HG03378 (cell line): ENCODE measurements around the gene NFYA.
A peak's percentile ranks its signal among the peaks of the same experiment; 100 is the strongest.

Experiments used
- ATAC-seq: cut with Tn5 transposase; IDR thresholded peaks from one replicate; pipeline ENCODE4 v1.9.1; 2021; ENCODE audit warnings: mild to moderate bottlenecking, moderate library complexity; ENCODE audit not compliant: unreplicated experiment

The NFYA gene

DNA sequence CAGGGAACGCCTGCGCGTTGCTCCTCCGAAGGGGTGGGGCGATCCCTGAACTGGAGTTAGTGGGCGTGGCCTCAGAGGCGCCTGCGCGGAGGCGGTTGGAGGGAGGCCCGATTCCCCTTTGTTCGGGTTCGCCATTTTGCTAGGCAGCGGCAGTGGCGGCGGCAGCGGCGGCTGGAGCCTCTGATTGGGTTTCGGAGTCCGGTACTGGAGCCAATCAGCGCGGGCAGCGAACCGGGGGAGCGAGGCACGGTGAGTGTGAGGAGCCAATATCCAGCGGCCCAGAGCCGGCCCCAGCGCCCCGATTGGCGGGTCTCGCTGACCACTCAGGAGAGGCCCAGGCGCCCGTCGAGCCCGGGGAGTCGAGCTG lies at the start of gene NFYA:
TSS of gene NFYA (plus strand) at position 139 of the 367 bp plus-strand sequence. CDS start 6,116 bp downstream, outside the sequence.
- peak; percentile 53 for ATAC-seq

DNA sequence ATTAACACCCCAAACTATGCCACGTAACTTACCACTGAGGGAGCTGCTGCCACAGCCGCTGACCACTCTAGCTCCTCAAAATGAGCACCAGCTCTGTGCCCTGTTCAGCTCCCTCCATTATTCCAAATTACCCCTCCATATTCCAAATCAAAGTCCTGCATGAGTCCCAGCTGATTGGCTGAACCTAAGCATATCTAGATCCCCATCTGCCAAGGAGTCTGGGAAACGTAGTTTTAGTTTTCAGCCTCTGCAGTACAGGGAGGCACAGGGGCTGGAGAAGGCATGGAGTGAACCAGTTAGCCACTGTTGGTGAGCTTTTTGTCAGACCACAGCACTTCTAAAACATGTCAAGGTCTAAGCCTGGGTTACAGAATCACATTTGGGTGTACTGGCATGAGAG lies 49.7 kb upstream of the NFYA start:
- no peak for ATAC-seq

- ATAC-seq, result no peak
Observed at GRCh38 chr6:41025966-41026530, 46.7 kb upstream of the NFYA start.

DNA sequence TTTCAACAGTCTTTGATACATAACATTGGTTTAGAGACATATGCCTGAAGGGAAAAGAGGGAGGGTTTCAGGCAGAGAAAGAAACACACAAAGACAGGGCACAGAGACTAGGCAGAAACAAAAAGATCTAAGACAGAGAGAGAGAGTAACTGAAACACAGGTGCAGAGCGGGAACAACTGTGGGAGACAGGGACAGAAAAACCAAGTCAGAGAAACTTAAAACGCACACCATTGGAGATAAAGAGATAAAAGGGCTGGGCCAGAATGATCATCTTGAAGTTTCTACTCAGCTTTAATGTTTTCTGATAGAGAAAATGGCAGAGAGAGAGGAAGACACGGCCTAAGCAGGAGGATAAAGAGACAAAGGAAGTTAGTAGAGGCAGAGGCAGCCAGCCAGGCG lies 45.5 kb upstream of the NFYA start:
- ATAC-seq, result no peak

DNA sequence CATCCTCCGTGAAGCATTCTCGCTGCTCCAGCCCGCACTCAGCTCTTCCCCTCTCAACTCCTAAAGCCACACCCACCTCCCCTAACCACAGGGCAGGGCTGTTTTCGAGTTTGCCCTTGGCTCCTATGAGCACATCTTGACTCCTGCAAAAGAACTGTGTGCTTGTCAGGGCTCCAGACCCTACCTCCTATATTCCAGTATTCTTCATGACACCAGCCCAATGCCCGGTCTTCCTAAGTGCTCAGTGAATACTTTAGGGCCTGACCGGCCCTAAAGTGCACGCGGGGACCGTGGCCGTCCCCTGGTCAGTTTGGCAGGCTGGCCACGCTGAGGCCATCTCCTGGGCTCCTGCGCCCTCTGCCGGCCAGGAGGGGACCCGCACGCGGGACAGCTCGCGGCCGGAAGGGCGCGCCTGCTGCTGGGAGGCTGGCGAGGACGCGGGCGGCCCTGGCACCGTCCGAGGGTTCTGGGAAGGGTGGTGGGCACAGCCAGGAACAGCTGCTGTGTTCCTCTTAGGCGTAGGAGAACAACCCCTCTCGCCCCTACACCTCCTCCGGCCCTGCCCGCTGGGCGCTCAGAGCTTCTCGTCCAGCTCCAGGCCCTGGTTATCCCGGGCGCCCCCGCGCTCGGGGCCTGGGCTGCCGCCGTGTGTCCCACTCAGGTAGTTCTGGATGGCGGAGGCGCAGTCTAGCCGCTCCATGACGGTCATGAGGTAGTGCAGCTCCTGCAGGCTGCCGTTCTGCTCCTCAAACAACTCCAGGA lies 44.8 kb upstream of the NFYA start:
- peak; percentile 56 for ATAC-seq

DNA sequence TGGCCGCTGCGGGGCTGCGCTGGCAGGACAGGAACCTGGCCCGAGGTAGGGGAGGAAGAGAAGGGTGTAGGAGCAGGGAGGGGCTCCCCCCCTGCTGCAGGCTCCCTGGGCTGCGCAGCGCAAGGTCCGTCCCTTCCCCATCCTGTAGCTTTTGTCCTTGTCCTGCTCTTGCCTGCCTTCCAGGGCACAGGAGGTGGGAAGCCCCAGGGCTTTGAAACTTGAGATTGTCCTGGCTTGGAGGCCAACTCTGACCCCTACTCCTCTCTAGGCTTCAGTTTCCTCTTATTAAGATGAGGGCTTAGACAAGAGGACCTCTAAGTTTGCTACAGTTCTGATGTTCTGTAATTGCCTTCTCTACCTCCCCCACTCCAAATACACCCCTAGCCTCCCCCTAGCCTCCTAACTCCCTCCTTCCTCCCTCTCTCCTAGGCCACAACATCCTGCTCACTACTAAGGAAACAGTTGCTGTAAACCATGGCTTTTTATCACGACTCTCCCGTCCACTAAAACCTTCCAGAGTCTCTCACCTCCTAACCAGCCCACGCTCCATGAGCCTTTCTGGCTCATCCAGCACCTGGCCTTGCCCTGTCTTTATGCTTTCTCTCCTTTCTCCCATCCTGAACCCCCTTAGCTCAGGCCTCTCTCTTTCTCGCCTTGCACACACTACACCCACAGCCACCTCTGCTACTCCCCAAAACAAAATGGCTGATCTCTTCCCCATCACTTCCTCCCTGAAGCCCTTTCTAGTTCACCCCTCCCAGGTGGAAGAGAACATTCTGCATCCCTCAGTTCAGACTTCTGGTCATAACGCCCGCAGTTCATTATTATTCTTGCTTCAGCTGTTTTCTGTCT lies 44.0 kb upstream of the NFYA start:
- ATAC-seq, result peak; percentile 38

GRCh38 chr6:41032830-41033229 lies 39.9 kb upstream of the NFYA start:
- no peak for ATAC-seq

GRCh38 chr6:41033776-41034175 lies 39.0 kb upstream of the NFYA start:
- no peak for ATAC-seq

DNA sequence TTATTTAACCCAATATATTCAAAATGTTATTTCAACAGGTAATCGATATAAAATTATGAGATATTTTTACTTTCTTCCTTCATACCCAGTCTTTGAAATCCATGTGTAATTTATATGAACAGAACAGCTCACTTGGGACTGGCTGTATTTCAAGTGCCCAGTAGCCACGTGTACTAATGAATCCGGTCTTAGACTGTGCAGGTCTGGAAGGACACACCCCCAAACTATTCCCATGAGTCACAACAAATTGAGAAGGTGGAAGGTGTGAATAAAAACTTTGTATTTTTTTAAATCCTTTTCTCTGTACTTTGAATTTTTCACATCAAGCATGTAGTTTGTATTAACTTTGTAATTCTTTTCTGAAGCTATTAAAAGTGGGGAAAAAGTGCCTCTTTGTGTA lies 36.6 kb upstream of the NFYA start:
- ATAC-seq, result no peak

DNA sequence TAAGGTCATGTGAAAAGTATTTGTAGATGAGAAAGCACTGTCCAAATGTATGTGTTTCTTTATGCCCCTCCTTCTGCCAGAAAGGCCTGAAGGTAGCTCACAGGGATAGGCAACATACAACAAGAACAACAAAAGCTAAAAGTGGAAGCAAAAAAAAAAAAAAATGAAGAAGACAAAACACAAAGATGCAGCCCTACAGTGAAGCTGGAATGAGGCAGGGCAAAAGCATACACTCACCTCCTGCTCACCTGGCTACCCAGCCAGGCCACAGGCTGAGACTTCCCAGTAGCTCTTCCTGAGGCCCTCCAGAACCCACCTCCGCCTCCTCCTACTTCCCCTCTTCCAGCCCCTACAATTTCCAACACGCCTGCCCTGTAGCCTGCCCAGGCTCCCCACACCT lies 36.2 kb upstream of the NFYA start:
- no peak for ATAC-seq

DNA sequence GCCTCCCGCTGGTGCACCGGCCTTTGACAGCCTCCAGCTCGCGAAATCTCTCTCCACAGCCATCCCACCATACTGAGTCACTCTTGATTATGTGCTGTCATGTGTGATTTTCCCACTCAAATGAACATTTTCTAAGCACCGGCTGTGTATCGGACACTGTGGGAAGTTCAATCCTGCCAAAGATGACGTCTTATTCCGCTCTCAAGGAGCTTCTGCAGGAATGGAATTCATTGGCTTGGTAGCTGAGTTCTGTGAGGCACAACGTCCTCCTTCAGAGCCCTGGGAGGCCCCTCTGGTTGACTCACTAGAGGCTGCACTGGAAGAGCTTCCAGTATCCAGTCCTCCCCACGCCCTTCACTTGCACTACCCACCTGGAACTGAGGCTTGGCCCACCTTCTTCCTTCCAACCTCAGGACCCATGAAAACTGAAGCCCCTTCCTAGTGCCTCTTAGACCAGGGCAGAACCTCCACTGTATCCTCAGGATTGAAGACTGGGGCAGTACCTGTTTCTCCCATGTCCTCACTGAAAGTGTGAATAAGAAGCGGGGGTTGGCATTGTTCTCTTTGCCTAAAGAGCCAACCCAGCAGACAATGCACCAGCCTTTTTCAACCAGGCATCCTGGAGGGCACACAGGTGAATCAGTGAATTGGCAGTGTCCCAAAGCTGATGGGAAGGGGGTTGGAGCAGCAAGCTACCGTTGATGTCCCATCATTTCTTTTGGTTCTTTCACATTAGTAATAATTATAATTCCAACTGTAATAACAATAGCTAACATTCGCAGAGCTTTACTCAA lies 35.5 kb upstream of the NFYA start:
- ATAC-seq, result no peak

DNA sequence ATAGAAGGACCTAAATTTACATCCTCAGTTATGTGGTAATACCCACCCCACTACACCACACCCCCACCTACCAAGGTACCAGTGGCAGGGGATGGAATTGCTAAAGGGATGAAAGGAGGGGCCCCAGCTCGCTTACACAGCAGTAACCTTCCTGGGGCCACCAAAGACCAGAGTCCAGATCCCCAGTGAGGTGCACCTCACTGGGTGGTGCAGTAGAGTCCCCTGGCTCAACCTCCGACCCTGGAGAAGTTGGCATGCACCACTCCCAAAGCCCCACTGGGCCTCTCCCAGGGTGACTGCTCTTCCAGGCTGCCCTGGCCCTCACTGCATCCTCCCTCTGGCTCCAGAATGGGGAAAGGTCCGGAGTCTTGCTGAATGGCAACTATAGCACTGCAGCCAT lies 34.6 kb upstream of the NFYA start:
- ATAC-seq, result no peak

- ATAC-seq, result peak; percentile 46
Observed at GRCh38 chr6:41039060-41039998, 33.4 kb upstream of the NFYA start, which contains the start of gene UNC5CL. TSS of gene UNC5CL (minus strand) at chr6:41039221. CDS start at chr6:41035074, 4,147 bp downstream.

GRCh38 chr6:41040101-41040939 lies 32.5 kb upstream of the NFYA start:
- peak; percentile 58 for ATAC-seq

- ATAC-seq, result no peak
Observed at GRCh38 chr6:41040940-41041536, 31.7 kb upstream of the NFYA start.

- ATAC-seq, result no peak
Observed at GRCh38 chr6:41042226-41043055, 30.3 kb upstream of the NFYA start, which contains the start of gene TSPO2. TSS of gene TSPO2 (plus strand) at chr6:41042467. CDS start at chr6:41042986, 519 bp downstream.

DNA sequence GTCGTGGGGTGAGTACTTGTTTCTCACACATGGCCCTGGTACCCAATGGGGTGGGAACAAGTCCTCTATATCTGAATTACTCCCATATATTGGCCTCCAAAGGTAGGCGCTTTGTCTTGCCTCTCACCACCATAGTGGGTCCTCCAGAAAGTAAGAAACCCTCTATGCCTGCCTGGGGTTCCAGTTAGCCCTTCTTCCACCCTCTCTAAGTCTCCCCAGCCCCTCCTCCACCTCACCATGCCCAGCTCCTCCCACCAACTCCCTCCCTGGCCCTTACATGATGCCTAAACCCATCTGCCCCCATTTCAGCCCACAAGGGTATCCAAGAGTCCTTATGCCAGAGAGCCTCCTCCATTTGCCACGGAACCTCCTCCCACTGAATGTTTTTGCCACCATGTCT lies 29.6 kb upstream of the NFYA start:
- ATAC-seq, result no peak

- no peak for ATAC-seq
Observed at GRCh38 chr6:41045664-41046063, 27.1 kb upstream of the NFYA start.
